Esophagus (tissue), 2 donors: Measurements from ENCODE around the gene RIT2. TPM values are rescaled to one million over a fixed set of nuclear protein-coding genes. Genes with fewer than 3 reads are reported as not detected.

Experiments used
- H3K27ac ChIP-seq, 2 donors: one replicate each; pipeline ENCODE4 v1.5.1; 2013; ENCODE audit warnings: low read depth in 2 of 2, mild to moderate bottlenecking in 2 of 2, inconsistent platforms in 1 of 2, low read length in 1 of 2, moderate library complexity in 1 of 2
- H3K27me3 ChIP-seq, 2 donors: one replicate each; pipeline ENCODE4 v1.6.1; 2013; ENCODE audit warnings: low read length in 2 of 2, control low read depth in 1 of 2, mild to moderate bottlenecking in 1 of 2; ENCODE audit not compliant: insufficient read depth in 2 of 2, control insufficient read depth in 1 of 2
- H3K36me3 ChIP-seq, 2 donors: one replicate each; pipeline ENCODE4 v1.6.1; 2013; ENCODE audit warnings: low read length in 1 of 2; ENCODE audit not compliant: control insufficient read depth in 2 of 2, insufficient read depth in 2 of 2
- H3K4me1 ChIP-seq, 2 donors: one replicate each; pipeline ENCODE4 v1.6.1; 2013; ENCODE audit warnings: low read length in 1 of 2; ENCODE audit not compliant: control insufficient read depth in 2 of 2, insufficient read depth in 2 of 2
- H3K4me3 ChIP-seq, 2 donors: one replicate each; pipeline ENCODE4 v1.5.1; 2013; ENCODE audit warnings: low read length in 2 of 2, mild to moderate bottlenecking in 2 of 2, low read depth in 1 of 2, moderate library complexity in 1 of 2
- H3K9me3 ChIP-seq, 2 donors: one replicate each; pipeline ENCODE4 v1.6.1; 2013; ENCODE audit warnings: mild to moderate bottlenecking in 2 of 2, low read depth in 1 of 2, low read length in 1 of 2, moderate library complexity in 1 of 2; ENCODE audit not compliant: control insufficient read depth in 2 of 2, insufficient read depth in 1 of 2
- WGBS, 2 donors: extraction: QIAGEN DNeasy Blood & Tissue Kit; methylation state at CpG; one replicate each; pipeline ENCODE4 v1.1.7; 2013; 5-methylcytosine and 5-hydroxymethylcytosine counted together
- polyA plus RNA-seq, 2 donors: library from polyadenylated mRNA; stranded (reverse); fragments of 200-250 nt; gene quantifications; one replicate each; pipeline ENCODE4 v1.2.3, GENCODE V29; 2013
- donor health status: healthy with polysubstance abuse.
- donor health status: Bipolar disorder and iron deficiency.

Gene RIT2
- polyA plus RNA-seq, 2 donors, result not detected

DNA sequence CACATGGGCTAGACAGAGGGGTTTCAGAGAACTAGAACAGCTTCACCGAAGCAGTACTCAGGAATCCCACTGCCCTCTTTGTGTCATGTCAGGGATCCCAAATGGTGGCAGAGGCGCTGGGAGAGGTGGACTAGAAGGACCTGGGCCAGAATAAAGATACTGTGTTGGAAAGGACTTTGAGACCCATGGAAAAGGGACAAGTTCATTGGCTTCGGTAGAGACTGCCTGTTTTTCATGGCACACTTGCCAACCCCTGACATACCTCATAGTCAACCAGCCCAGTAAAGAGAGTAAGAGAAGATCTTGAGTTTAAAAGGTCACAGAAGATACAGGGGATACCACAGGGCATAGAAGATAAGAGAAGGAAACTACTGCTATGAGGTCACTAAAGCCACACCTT is 381.0 kb downstream of the RIT2 start:
- H3K27me3 ChIP-seq, result no peaks in the 10 kb centered on the region
- no peaks in the 10 kb centered on the region for H3K9me3 ChIP-seq
- WGBS, 2 donors, result 88 to 92% methylated on average over 3 of the region's 3 CpGs
- no peak overlapping the region for H3K27ac ChIP-seq
- H3K4me3 ChIP-seq, result no peak overlapping the region
- H3K36me3 ChIP-seq, result no peaks in the 10 kb centered on the region
- H3K4me1 ChIP-seq, result no peaks in the 10 kb centered on the region

DNA sequence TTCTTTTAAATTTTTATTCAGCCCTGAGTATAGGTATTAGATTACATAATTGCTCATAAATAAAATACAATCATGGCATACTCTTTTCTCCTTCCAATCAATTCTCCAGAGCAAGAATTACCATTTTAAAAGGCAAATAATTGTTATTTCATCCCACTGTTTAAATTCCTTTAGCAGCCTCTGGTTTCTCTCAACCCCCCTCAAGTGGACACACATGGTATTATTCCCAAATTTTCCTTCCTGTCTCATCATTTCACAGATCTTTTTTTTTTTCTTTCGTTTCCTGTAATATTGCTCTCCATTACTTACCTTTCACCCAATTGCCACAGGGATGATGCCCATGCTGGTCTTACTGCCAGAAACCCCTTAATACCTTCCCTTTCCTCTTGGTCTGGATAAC is 385.2 kb downstream of the RIT2 start:
- Histone ChIP-seq H3K36me3 (no peaks in the 10 kb centered on the region), H3K4me1 (no peaks in the 10 kb centered on the region), H3K27ac (no peak overlapping the region), H3K27me3 (no peaks in the 10 kb centered on the region), H3K9me3 (no peaks in the 10 kb centered on the region), H3K4me3 (no peak overlapping the region)
- 65 to 82% methylated on average over 1 of the region's 1 CpG for WGBS, 2 donors

DNA sequence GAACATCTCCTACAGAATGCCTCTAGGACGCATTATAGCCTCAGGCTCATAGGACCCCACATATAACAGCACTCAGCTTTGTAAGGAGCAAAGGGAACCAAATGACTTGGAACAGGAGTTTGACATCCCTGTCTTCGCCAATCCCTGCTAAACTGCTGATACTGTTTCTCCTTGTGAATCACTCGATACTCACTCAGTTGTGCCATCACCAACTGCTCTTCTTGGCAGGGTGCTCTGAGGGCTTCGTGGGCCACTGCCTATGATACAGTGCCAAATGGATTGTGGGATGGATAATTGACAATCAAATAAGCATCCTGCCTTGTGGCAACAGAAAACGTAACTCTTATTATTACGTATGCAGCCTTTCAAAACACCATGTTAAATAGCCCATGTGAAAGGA is 396.3 kb downstream of the RIT2 start:
- no peaks in the 10 kb centered on the region for H3K36me3 ChIP-seq
- 58 to 69% methylated on average over 6 of the region's 6 CpGs for WGBS, 2 donors
- H3K27ac ChIP-seq, result no peak overlapping the region

DNA sequence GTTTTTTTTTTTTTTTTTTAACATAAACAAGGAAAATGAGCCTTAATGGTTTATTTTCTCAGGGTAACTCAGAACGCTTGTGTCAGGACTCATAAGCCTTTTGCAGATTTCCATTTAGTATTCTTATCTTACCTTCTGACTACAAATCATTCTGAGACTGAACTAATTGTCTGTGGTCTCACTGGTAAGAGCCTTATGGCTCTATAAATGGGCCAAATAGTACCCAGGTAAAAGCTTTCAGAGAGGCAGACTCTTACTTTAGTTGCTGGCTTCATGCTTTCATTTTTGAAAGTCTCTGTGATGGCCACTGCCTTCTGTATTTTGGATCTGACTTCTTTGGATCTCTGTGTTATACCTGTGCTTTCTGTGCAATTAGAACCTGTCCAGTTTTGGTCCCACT is 403.4 kb downstream of the RIT2 start:
- Histone ChIP-seq H3K27me3 (peaks cover 0 to 2% of the 10 kb centered on the region in 2 donors), H3K36me3 (no peaks in the 10 kb centered on the region), H3K4me1 (no peaks in the 10 kb centered on the region), H3K9me3 (no peaks in the 10 kb centered on the region), H3K27ac (no peak overlapping the region), H3K4me3 (no peak overlapping the region)
- 60 to 64% methylated on average over 1 of the region's 1 CpG for WGBS, 2 donors

More for the DNA sequence above, 396.3 kb downstream of the RIT2 start:
- H3K27me3 ChIP-seq, result no peaks in the 10 kb centered on the region
- H3K9me3 ChIP-seq, result no peaks in the 10 kb centered on the region
- H3K4me1 ChIP-seq, result no peaks in the 10 kb centered on the region
- H3K4me3 ChIP-seq, result no peak overlapping the region

DNA sequence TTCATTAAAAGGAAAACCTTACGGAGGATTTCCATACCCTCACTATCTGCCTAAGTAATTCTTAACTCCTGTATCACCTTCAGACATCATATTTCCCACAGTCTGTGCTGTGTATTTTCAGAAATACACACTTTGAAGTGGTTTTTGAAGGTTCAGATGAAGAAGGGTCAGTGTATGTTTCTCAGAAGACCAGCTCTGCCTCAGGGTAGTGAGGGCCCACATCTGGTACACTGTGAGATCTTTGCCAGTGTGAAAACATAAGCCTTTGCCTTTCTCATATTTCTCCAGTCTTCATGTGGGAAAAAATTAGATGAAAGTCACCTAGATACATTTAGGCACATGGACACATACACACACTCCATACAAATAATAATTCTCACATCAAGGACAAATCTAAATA is 408.4 kb downstream of the RIT2 start:
- H3K27me3 ChIP-seq, result peaks cover 0 to 2% of the 10 kb centered on the region in 2 donors
- H3K36me3 ChIP-seq, result no peaks in the 10 kb centered on the region
- 51 to 71% methylated on average over 1 of the region's 1 CpG for WGBS, 2 donors
- H3K4me3 ChIP-seq, result no peak overlapping the region
- peak overlapping the region; percentile 21 to 27 for H3K27ac ChIP-seq
- H3K9me3 ChIP-seq, result no peaks in the 10 kb centered on the region
- no peaks in the 10 kb centered on the region for H3K4me1 ChIP-seq

- Histone ChIP-seq H3K27ac (peak overlapping the region; percentile 53 to 86), H3K4me3 (no peak overlapping the region), H3K27me3 (peaks cover 0 to 2% of the 10 kb centered on the region in 2 donors), H3K36me3 (no peaks in the 10 kb centered on the region), H3K4me1 (no peaks in the 10 kb centered on the region), H3K9me3 (no peaks in the 10 kb centered on the region)
- WGBS, 2 donors, result 42 to 56% methylated on average over 8 of the region's 8 CpGs
Measured at GRCh38 chr18:42706618-42707017, 408.9 kb downstream of the RIT2 start.

GRCh38 chr18:42706029-42706608 is 409.4 kb downstream of the RIT2 start:
- Histone ChIP-seq H3K27me3 (peaks cover 0 to 2% of the 10 kb centered on the region in 2 donors), H3K36me3 (no peaks in the 10 kb centered on the region), H3K27ac (peak overlapping the region; percentile 55 to 86), H3K4me1 (no peaks in the 10 kb centered on the region), H3K4me3 (no peak overlapping the region), H3K9me3 (no peaks in the 10 kb centered on the region)
- 55 to 61% methylated on average over 4 of the region's 4 CpGs for WGBS, 2 donors

Other genes with a start within 250 kb of the RIT2 start
- gene SYT4, start 161.8 kb upstream of the RIT2 start, polyA plus RNA-seq, result under 1 TPM in 1 of 2 donors, not detected in 1; 0.01 TPM